HL-60 (cell line): Measurements from ENCODE around the gene AKR1E2.

Source experiments
- DNase-seq, 2 experiments: peaks; one replicate each; pipeline ENCODE4 v3.0.0-alpha.2; 2010 to 2020; ENCODE audit warnings: low read depth in 1 of 2, low spot score in 1 of 2
- H3K27ac ChIP-seq: fragments of 250-450 bp; sonication (Bioruptor Pico); replicated peaks from 2 replicates; pipeline ENCODE4 v1.5.1; 2020; ENCODE audit warnings: mild to moderate bottlenecking, moderate library complexity
- H3K27me3 ChIP-seq: fragments of 250-450 bp; sonication (Bioruptor Pico); 2 replicates; pipeline ENCODE4 v1.5.1; 2021; ENCODE audit warnings: mild to moderate bottlenecking, moderate library complexity; ENCODE audit not compliant: insufficient read depth, poor library complexity, severe bottlenecking
- H3K4me3 ChIP-seq: replicated peaks from 2 replicates; pipeline ENCODE4 v1.5.1; 2011; ENCODE audit warnings: mild to moderate bottlenecking, control low read depth, low read length; ENCODE audit not compliant: insufficient read depth
- CTCF ChIP-seq: IDR thresholded peaks from one replicate; pipeline ENCODE4 v1.5.1; 2011; ENCODE audit warnings: low read length, control low read depth, inconsistent platforms; ENCODE audit not compliant: insufficient read depth
- GABPA ChIP-seq: IDR thresholded peaks from 2 replicates; pipeline ENCODE4 v1.6.1; 2012; ENCODE audit warnings: low read depth
- POLR2AphosphoS5 ChIP-seq: IDR thresholded peaks from 2 replicates; pipeline ENCODE4 v1.6.1; 2012; ENCODE audit warnings: low read depth
- SPI1 ChIP-seq: IDR thresholded peaks from 2 replicates; pipeline ENCODE4 v1.6.1; 2012; ENCODE audit warnings: low read depth, mild to moderate bottlenecking, borderline replicate concordance
- TF ChIP-seq, protein P1 (sequence below): IDR thresholded peaks from 2 replicates; pipeline ENCODE4 v1.6.1; 2012; ENCODE audit warnings: low read depth; ENCODE audit not compliant: insufficient replicate concordance

The AKR1E2 gene

GRCh38 chr10:4845766-4846165, 19.8 kb downstream of the AKR1E2 start:
- Histone ChIP-seq H3K27ac (no peak overlapping the region), H3K4me3 (no peak overlapping the region), H3K27me3 (no peaks in the 10 kb centered on the region)
- no peak for TF ChIP-seq GABPA
- TF ChIP-seq, protein P1, sequence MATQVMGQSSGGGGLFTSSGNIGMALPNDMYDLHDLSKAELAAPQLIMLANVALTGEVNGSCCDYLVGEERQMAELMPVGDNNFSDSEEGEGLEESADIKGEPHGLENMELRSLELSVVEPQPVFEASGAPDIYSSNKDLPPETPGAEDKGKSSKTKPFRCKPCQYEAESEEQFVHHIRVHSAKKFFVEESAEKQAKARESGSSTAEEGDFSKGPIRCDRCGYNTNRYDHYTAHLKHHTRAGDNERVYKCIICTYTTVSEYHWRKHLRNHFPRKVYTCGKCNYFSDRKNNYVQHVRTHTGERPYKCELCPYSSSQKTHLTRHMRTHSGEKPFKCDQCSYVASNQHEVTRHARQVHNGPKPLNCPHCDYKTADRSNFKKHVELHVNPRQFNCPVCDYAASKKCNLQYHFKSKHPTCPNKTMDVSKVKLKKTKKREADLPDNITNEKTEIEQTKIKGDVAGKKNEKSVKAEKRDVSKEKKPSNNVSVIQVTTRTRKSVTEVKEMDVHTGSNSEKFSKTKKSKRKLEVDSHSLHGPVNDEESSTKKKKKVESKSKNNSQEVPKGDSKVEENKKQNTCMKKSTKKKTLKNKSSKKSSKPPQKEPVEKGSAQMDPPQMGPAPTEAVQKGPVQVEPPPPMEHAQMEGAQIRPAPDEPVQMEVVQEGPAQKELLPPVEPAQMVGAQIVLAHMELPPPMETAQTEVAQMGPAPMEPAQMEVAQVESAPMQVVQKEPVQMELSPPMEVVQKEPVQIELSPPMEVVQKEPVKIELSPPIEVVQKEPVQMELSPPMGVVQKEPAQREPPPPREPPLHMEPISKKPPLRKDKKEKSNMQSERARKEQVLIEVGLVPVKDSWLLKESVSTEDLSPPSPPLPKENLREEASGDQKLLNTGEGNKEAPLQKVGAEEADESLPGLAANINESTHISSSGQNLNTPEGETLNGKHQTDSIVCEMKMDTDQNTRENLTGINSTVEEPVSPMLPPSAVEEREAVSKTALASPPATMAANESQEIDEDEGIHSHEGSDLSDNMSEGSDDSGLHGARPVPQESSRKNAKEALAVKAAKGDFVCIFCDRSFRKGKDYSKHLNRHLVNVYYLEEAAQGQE, result no peak
- no peak for TF ChIP-seq POLR2AphosphoS5
- no peak for TF ChIP-seq CTCF
- TF ChIP-seq SPI1, result no peak
- DNase-seq, result no peak

DNA sequence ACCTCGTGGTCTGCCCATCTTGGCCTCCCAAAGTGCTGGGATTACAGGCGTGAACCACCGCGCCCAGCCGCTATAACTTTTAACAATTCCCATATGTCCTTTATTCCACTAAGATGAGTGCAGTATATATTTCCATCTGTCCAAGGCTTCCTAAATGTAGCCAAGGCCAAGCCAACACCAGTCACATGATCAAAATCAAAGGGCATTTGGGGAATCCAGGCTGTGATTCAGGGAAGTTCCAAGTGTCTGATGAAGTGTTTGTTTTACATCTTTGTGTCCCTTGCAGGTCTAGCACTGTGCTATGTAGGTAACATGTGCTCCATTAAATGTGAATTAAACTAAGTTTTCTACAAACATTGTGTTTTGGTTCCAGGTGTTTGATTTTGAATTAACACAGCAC, 20.8 kb downstream of the AKR1E2 start:
- TF ChIP-seq GABPA (no peak), CTCF (no peak), SPI1 (no peak), POLR2AphosphoS5 (no peak)
- TF ChIP-seq, protein P1, result no peak
- no peak overlapping the region for H3K4me3 ChIP-seq
- DNase-seq, result no peak
- no peak overlapping the region for H3K27ac ChIP-seq
- no peaks in the 10 kb centered on the region for H3K27me3 ChIP-seq

DNA sequence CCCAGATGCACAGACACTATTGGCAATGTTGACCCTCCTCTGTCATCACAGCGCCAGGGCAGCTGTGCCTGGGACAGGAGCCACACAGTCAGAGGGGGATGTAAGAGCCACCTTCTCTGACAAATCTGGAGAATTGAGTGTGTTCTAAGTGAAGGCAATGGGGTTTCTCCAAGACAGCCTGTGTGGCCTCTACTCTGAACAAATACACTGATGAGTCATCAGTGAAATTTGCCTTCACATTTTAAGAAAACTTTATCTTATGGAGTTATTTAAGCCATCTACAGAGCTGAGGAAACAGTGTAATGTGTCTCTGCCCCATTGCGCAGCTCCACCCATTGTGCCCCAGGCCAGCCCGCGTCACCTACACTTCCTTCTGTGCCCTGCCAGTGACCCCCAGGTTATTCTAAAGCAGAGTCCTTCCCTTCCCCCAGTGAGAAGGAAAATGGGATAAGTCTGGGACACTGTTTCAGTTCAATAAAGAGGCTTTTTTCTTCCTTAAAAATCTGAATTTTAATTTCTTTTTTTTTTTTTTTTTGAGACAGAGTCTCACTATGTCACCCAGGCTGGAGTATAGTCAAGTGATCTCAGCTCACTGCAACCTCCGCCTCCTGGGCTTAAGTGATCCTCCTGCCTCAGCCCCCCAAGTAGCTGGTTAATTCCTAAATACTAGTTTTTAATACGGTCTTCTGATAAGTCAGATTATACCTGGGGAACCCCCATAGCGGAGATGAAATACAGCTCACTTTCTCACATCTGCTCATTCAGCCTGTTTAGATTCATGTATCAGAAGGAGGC, 21.8 kb downstream of the AKR1E2 start:
- no peak overlapping the region for H3K27ac ChIP-seq

More for the DNA sequence above, 21.8 kb downstream of the AKR1E2 start:
- no peak for DNase-seq
- TF ChIP-seq SPI1 (no peak), POLR2AphosphoS5 (no peak), CTCF (no peak), GABPA (no peak)
- TF ChIP-seq, protein P1, result no peak
- no peaks in the 10 kb centered on the region for H3K27me3 ChIP-seq
- H3K4me3 ChIP-seq, result no peak overlapping the region
